Stimulated activated CD8-positive, alpha-beta memory T cell treated with anti-CD3 and anti-CD28 coated beads, Interleukin-2, amount 100 ng/mL, for 48 hours (primary cell): ENCODE data around the gene PEX7.
"Not testable (repeated sequence)": the region's sequence is repeated elsewhere in the genome, so short reads cannot be mapped to it uniquely, and the experiment has no call there.

Experiments
- DNase-seq, 2 donors: peaks; one replicate each; pipeline ENCODE4 v3.0.0-alpha.2; 2020; ENCODE audit warnings: low read depth in 2 of 2

PEX7 gene

DNA sequence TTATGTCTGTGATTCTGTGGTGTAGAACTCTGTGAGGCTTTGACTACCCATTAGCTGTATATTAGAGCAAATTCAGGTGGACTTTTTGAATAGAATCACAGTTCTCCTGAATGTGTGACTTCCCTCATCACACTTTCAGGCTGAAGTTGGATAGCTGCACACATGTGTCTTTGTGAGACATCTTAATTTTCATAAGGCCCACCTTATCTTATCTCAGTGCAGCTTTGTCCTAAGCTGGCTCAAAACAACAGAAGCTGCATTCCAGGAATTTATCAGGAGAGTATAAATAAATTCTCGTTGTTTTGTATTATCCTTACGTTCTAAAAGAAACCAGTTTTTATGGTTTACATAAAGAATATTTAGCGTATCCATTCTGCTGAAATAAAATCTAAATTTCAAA is 73.5 kb downstream of the PEX7 start:
- no peak for DNase-seq

DNA sequence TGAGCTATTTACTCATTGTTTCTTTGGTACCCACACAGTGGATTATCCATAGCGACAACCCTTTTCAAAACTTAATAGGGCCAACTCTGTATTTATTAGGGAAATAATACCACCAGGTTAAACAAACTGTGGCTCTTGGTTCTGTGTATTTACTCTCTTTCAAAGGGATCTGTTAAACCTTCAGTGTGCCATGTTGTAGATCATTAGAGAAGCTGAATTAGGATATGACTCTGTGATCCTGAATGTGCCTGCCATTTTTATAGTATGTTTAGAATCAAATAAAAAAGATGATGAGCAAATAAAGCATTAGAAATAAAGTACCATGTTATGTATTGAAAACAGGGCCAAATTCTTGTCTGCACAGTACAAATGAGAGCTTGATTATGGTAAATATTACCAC is 74.7 kb downstream of the PEX7 start:
- no peak for DNase-seq

DNA sequence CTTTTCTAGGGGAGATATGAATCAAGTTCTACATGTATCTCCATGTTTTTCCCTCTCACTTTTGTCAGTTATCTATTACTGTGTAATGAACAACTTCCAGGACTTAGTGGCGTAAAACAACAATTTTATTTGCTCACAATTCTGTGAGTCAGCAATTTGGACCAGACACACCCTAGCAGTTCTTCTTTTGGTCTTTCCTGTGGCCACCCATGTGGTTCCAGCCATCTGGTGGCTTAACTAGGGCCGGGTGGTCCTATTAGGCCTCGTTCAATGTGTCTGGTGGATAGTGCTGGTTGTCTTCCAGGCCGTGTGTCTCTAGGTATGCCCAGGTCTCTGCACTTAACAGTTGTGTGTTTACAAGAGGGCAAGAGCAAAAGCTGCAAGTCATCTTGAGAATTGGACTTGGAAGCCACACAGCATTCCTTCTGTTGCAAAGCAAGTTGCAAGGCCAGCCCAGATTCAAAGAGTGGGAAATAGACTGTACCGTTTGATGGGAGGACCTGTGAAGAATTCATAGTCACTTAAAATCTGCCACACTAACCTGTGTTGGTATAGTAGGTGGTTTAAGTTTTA is 78.9 kb downstream of the PEX7 start:
- no peak for DNase-seq

DNA sequence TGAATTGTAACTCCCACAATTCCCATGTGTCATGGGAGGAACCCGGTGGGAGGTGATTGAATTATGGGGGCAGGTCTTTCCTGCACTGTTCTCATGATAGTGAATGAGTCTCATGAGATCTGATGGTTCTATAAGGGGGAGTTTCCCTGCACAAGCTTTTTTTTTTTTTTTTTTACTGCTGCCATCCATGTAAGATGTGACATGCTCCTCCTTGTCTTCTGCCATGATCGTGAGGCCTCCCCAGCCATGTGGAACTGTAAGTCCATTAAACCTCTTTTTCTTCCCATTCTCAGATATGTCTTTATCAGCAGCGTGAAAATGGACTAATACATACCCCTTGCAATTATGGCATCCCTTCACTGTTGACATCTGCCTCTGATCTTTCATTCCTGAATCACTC is 82.1 kb downstream of the PEX7 start:
- DNase-seq = not testable (repeated sequence)

DNA sequence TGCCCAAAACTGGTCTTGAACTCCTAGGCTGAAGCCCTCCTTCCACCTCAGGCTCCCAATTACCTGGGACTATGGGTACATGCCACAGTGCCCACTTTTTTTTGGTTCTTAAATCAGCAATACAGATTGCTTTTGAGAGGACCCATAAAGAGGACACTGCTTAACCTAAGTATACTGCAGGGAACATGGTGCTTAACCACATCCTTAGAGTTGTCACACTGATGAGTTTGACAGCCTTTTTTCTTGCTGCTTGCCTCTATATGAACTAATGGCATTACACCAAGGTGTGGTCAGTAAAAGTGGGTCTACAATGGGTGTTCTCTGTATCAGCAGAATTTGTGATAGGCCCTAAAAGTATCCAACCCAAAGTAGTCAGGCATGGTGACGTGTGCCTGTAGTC is 92.6 kb downstream of the PEX7 start:
- no peak for DNase-seq

DNA sequence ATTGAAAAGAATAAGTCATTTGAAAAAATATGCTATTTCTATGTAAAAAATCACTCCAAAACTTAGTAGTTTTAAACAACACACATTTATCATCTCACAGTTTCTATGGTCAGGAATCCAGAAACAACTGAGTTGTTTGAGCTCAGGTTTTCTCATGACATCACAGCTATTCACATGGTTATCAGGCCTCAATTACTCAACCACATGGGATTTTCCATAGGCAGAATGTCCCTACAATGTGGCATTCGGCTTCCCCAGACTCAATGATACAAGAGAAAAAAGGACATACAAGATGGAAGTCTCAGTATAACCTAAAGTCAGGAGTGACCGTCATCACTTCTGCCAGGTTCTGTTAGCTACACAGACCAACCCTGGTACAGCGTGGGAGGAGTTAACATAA is 96.3 kb downstream of the PEX7 start:
- DNase-seq = no peak

DNA sequence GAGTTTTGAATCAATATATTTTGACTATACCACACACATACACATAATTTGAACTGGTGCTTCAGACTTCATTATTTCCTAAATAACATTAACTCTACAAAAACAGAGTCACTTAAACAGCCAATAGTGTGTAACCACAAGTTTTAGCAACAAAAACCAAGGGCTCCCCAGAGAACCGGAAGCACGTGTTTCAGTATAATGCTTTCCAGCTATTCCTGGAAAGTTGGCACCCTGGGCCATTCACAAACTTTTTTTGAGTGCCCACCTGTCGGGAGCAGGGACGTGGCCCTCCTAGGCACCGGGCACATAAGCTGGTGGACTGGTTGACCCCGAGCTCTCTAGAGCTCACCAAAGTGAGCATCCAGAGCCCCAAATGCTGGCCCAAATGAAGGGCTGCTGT is 97.8 kb downstream of the PEX7 start:
- DNase-seq = no peak

DNA sequence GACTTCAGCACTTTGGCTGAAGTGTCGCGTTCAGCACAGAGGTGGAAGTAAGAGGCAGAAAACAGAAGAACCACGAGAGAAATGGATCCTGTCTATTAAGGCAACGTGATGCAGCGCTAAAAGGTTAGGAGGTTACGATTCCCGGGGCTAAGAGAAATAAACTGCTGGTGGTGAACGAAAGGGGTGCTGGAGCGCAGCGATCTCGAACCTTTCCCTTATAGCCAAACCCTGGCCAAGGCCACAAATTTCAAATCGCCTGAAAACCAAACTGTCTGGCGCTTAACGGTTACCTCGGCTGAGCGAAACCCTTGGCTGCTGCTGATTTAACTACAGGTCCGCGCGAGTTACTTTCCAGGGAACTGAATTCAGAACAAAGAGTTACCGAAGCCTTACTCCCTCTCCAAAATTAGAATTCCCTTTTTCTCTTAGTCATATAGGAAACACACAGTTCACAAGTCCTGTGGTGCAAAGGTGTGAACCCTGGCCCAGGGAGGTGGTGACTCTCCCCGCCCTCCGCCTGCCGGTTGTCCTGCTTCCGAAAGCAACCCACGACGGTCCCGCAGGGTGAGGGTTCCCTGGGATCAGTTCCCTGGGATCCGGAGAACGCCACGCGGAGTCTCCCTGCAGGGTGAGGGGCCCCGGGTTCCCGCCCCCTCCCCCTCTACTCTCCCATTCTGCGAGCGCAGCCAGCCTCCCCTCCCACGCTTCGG is 98.4 kb downstream of the PEX7 start:
- no peak for DNase-seq

DNA sequence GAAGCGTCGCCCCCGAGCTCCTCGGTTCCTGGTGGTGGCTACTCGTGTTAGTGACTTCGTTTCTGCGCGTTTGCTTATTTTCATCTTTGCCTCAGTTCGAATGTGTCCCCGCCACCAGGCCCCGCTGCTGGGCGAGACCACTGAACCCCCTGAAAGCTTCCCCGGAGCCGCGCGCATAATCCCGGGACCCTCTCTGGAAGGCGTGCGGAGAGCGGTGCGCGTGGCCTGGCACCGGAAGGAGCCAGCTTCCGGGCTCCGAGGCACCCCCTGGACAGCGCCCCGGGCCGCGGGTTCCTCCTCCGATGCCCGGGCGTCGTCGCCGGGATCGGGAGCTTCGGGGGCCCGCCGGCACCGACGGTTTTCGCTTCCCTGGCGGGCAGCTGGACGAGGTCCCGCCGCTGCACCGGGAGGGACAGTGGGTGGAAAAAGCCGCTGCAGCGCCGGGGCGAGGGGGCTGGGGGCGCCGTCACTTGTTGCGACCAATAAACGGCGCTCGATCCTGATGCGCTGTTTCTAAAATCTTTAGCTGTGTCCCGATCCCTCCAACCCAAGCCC is 99.1 kb downstream of the PEX7 start:
- no peak for DNase-seq

DNA sequence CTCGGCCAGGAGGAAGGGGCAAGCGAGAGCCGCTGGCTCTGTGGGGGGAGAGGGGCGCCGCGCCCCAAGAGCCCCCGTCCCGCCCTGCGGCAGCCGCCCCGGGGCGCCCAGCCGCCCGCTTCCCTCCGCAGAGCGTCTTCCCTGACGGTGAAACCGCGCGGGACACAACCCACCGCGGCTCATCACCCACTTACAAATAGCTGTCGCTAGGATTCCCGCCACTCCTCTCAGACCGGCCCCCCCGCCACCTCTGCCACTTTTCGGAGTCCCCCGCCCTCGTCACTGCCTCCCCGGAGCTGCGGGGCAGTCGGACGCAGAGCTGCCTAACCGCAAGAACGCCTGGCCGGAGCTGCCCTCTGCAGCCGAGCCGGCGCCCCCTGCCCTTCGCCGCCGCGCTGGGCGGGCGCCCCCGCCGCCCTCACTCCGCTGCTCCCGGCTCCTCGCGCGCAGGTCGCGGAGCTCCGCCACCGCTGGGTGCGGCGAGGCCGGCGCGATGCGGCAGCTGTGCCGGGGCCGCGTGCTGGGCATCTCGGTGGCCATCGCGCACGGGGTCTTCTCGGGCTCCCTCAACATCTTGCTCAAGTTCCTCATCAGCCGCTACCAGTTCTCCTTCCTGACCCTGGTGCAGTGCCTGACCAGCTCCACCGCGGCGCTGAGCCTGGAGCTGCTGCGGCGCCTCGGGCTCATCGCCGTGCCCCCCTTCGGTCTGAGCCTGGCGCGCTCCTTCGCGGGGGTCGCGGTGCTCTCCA is 99.7 kb downstream of the PEX7 start, which contains the start of gene SLC35D3:
Gene SLC35D3, plus strand, starts transcription at position 366 of the 749 bp plus-strand sequence. Its CDS starts 128 bp downstream, at position 494.
- no peak for DNase-seq

DNA sequence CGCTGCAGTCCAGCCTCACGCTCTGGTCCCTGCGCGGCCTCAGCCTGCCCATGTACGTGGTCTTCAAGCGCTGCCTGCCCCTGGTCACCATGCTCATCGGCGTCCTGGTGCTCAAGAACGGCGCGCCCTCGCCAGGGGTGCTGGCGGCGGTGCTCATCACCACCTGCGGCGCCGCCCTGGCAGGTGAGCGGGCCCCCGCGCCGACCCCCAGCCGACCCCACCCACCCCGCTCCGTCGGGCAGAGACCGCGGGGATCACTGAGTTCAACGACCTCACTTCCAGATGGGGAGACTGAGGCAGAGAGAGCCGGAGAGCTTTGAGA is 100.3 kb downstream of the PEX7 start:
- DNase-seq = no peak

DNA sequence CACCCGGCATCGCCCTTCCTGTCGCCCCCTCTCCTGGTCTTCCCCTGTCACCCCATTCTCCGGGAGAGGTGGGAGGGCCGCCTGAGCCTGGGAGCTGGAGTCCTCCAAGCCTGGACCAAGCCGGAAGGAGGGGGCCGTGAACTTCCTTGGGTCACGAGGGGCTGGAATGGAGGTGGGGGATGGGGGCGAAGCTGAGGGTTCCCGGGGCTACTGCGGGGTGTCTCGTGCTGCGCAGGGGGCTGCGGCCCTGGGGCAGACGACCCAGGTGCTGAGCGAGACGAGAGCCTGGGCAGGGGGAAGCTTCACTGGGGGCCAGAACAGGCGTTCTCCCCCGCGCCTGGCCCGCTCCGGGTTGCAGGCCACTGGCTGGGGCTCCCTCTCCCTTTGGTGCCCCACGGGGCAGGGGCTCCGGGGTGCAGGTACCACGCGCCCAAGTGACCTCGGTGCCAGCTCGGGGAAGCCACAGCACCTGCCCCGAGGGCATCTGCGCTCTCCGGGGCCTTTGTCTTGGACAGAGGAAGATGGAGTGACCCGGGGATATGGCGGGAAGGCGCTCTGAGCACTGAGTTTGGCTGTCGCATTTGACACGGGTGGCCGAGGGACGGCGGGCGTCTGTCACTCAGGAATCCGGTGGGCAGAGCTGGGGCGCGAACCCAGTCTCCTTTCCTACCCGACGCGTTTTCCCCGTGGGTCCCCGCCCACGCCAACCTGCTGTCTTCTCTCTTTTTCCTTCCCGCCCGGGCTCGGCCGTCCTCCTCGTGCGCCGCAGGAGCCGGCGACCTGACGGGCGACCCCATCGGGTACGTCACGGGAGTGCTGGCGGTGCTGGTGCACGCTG is 100.9 kb downstream of the PEX7 start:
- DNase-seq = no peak

DNA sequence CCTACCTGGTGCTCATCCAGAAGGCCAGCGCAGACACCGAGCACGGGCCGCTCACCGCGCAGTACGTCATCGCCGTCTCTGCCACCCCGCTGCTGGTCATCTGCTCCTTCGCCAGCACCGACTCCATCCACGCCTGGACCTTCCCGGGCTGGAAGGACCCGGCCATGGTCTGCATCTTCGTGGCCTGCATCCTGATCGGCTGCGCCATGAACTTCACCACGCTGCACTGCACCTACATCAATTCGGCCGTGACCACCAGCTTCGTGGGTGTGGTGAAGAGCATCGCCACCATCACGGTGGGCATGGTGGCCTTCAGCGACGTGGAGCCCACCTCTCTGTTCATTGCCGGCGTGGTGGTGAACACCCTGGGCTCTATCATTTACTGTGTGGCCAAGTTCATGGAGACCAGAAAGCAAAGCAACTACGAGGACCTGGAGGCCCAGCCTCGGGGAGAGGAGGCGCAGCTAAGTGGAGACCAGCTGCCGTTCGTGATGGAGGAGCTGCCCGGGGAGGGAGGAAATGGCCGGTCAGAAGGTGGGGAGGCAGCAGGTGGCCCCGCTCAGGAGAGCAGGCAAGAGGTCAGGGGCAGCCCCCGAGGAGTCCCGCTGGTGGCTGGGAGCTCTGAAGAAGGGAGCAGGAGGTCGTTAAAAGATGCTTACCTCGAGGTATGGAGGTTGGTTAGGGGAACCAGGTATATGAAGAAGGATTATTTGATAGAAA is 101.7 kb downstream of the PEX7 start:
- DNase-seq = no peak

DNA sequence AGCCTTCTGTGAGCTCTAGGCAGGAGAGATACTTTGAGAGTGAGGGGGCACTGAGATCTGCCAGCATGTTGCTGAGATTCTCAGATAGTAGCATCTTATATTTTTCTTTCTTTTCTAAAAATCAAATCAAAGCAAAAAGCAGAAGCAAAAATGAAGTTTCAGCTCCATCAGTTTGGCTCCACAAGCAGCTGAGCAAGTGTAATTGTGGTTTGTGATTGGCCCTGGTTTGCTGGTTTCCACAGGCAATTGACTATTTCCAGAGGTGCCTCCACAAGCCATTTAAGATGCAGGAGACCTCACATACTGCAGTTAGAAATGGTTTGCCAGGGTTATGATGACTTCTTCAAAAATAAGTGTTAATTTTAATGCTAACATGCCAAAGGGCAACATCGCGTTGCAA is 104.0 kb downstream of the PEX7 start:
- DNase-seq = no peak

DNA sequence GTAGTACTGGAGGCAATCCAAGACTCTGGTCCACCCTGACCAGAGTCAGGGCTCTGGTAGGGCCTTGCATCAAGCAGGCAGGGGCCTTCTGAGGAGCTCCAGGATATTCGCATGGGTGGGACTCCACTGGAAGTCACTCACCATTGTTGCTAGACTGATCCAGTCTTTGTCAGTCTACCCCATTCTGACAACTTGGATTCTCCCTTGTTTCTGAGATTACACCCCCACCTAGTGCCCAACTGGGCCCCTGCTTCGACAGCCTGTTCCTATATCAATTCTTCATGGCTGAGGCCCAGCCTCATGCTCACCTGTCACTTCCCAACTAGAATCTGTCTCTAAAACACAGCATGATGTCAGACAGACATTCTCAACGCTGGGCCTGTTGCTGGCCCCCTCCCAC is 104.9 kb downstream of the PEX7 start:
- no peak for DNase-seq

DNA sequence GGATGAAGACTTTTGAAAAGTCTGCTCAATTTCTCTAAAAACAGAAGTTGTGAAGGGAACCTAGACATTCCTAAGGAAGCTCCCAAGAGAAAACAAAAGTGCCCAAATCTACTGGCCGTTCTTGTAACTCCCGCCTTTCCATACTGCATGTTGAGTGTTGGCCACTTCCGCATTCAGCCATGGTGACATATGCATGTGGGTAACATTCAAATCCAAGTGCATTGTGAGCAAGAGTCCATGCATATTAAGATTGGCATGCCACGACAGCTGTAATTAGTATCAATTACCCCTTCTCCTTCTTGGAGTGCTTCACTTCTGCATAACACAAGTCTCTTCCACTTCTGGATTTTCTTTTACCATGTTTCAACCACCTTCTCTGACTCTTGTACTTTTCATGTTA is 108.1 kb downstream of the PEX7 start:
- DNase-seq = no peak

DNA sequence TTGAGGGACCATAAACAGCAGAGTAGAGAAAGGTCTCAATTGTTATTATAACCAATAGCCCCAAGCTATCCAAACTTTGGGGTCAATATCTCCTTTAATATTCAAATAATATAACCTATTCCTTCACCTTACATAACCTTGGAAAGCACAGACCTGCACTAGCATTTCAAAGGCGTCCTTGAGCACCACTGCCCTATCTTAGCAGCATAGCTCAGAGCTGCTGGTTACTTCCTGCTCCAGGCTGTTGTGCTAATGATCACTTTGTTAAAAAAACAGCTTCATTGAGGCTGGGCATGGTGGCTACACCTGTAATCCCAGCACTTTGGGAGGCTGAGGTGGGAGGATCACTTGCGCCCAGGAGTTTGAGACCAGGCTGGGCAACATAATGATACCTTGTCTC is 110.2 kb downstream of the PEX7 start:
- no peak for DNase-seq

DNA sequence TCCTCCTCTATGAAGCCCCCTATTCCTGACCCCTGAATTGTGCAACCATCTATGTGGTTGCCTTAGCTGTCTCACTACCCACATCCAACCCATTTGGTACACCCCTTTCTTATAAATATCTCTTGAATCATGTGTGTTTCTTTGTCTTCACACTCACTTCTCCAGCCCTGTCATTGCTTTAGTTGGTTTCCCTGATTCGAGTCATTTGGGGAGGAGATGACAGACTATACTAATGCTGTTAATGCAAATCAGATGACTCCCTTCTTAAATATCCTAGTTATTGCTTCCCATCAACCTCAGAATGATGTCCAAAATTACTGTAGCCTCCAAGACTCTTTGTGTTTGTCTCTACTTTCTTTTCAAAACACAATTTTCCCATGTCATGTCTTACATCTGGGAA is 122.7 kb downstream of the PEX7 start:
- DNase-seq = no peak

DNA sequence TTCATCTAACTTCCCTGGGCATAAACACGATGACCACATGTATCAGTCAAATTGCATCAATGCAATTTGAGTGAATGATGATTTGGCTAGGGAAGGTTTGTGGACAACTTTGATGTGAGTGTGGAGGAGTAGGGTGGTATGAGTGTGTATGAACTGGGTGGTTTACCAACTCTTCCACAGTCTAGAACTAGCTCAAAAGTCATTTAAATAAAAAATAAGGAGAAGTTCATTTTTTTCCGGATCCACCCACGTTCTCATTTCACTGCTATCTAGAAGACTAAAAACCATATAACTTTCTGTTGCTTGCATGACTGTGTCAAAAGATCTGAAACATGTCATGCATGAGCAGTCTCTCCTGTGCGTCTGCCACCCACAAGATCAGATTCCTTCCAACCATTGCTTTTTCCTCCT is 123.3 kb downstream of the PEX7 start:
- no peak for DNase-seq

DNA sequence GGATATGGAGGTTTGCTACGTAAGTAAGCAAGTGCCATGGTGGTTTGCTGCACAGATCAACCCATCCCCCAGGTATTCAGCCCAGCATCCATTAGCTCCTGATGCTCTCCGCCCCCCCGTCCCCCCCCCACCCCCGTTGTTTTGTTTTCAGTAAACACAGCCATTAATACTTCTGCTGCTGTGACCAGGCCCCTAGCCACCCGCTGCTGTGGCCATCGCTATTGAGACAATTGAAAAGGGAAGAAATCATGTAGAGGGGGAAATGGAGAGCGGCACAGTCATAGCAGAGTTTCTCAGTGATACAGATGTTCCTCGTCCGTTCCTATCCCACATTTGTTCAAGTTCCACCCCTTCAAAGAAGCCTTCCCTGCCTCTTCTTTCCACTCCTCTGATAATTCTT is 124.6 kb downstream of the PEX7 start:
- DNase-seq = no peak

DNA sequence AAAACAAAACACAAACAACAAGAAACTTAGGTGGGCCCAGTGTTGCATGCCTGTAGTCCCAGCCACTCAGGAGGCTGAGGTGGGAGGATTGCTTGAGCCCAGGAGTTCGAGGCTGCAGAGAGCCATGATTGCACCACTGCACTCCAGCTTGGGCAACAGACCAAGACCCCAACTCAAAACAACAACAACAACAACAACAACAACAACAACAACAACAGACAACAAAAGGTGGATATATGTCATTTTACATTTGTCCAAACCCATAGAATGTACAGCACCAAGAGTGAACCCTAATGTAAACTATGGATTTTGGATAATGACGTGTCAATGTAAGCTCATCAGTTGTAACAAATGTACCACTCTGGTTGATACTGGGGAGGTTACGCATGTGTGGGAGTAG is 127.6 kb downstream of the PEX7 start:
- DNase-seq = not testable (repeated sequence)
